Tibial artery (tissue), 4 donors: ENCODE data around the gene ABL2.

Experiments
- DNase-seq, 2 donors: peaks; one replicate each; pipeline ENCODE4 v3.0.0-alpha.2; 2019
- H3K27ac ChIP-seq, 2 donors: fragments of 200-600 bp; sonication (generic) in 1 of 2; 1 replicate in 1 of 2; 2 replicates in 1 of 2; pipeline ENCODE4 v1.5.1; 2018 to 2019; ENCODE audit warnings: mild to moderate bottlenecking in 1 of 2
- H3K27me3 ChIP-seq, 2 donors: fragments of 200-600 bp; sonication (generic) in 1 of 2; one replicate each; pipeline versions ENCODE4 v1.5.1 to v1.6.0; 2016 to 2019
- H3K36me3 ChIP-seq, 3 donors: fragments of 200-600 bp; sonication (generic) in 2 of 3; one replicate each; pipeline ENCODE4 v1.5.1; 2016 to 2019; ENCODE audit warnings: mild to moderate bottlenecking in 2 of 3
- H3K4me1 ChIP-seq, 4 donors: fragments of 200-600 bp; sonication (generic) in 2 of 4; 1 replicate in 3 of 4; 2 replicates in 1 of 4; pipeline ENCODE4 v1.5.1; 2016 to 2019
- H3K4me3 ChIP-seq, 2 donors: fragments of 200-600 bp; sonication (generic) in 1 of 2; 1 replicate in 1 of 2; 2 replicates in 1 of 2; pipeline ENCODE4 v1.5.1; 2018 to 2019; ENCODE audit warnings: mild to moderate bottlenecking in 2 of 2
- H3K9me3 ChIP-seq, 3 donors: fragments of 200-600 bp; sonication (generic) in 1 of 3; one replicate each; pipeline ENCODE4 v1.5.1; 2016 to 2019
- CTCF ChIP-seq, 2 experiments: fragments of 200-600 bp in 1 of 2; fragments of 450-650 bp in 1 of 2; IDR thresholded peaks; one replicate each; pipeline ENCODE4 v1.5.1; 2017 to 2019; ENCODE audit warnings: antibody characterized with exemption in 2 of 2, mild to moderate bottlenecking in 1 of 2, moderate library complexity in 1 of 2
- intact Hi-C: fragments of 100-400 bp; cut with DNase I; formaldehyde crosslinking; loops from one replicate; pipeline ENCODE4 v1.15.0; 2023; ENCODE audit warnings: low total_unique reads

ABL2 gene

GRCh38 chr1:179058487-179059483 lies 170.7 kb downstream of the ABL2 start:
- peaks cover 20 to 46% (median 29%) of the 10 kb centered on the region in 3 donors for H3K36me3 ChIP-seq
- H3K4me1 ChIP-seq = peaks cover 0 to 8% (median 2%) of the 10 kb centered on the region in 4 donors
- no peaks in the 10 kb centered on the region for H3K9me3 ChIP-seq
- no peaks in the 10 kb centered on the region for H3K27me3 ChIP-seq
- intact Hi-C loops = no loop called here
- no peak overlapping the region for H3K27ac ChIP-seq
- H3K4me3 ChIP-seq = no peak overlapping the region
- DNase-seq = no peak
- no peak for TF ChIP-seq CTCF (IDR thresholded peaks at IDR 0.05)

- Histone ChIP-seq H3K4me3 (no peak overlapping the region), H3K9me3 (no peaks in the 10 kb centered on the region), H3K27ac (no peak overlapping the region), H3K4me1 (peaks cover 0 to 8% (median 2%) of the 10 kb centered on the region in 4 donors), H3K27me3 (no peaks in the 10 kb centered on the region), H3K36me3 (peaks cover 18 to 39% (median 23%) of the 10 kb centered on the region in 3 donors)
- no peak for DNase-seq
- intact Hi-C loops = no loop called here
- no peak for TF ChIP-seq CTCF (IDR thresholded peaks at IDR 0.05)
These were observed 173.5 kb downstream of the ABL2 start for GRCh38 chr1:179055937-179056336.

- TF ChIP-seq CTCF (IDR thresholded peaks at IDR 0.05) = no peak
- H3K4me1 ChIP-seq = peaks cover 0 to 4% (median 2%) of the 10 kb centered on the region in 4 donors
- H3K27ac ChIP-seq = no peak overlapping the region
- H3K27me3 ChIP-seq = no peaks in the 10 kb centered on the region
- no peaks in the 10 kb centered on the region for H3K9me3 ChIP-seq
- DNase-seq = no peak
- intact Hi-C loops = no loop called here
- H3K4me3 ChIP-seq = no peak overlapping the region
- peaks cover 18 to 46% (median 23%) of the 10 kb centered on the region in 3 donors for H3K36me3 ChIP-seq
These were observed 176.0 kb downstream of the ABL2 start for GRCh38 chr1:179053486-179053885.

GRCh38 chr1:179052776-179053175 lies 176.7 kb downstream of the ABL2 start:
- TF ChIP-seq CTCF (IDR thresholded peaks at IDR 0.05) = no peak
- Histone ChIP-seq H3K9me3 (no peaks in the 10 kb centered on the region), H3K36me3 (peaks cover 18 to 43% (median 23%) of the 10 kb centered on the region in 3 donors), H3K27ac (no peak overlapping the region), H3K4me1 (no peaks in the 10 kb centered on the region), H3K27me3 (no peaks in the 10 kb centered on the region), H3K4me3 (no peak overlapping the region)
- no peak for DNase-seq
- intact Hi-C loops = no loop called here
